Measurements from ENCODE around the gene DCDC1.

Gene DCDC1

DNA sequence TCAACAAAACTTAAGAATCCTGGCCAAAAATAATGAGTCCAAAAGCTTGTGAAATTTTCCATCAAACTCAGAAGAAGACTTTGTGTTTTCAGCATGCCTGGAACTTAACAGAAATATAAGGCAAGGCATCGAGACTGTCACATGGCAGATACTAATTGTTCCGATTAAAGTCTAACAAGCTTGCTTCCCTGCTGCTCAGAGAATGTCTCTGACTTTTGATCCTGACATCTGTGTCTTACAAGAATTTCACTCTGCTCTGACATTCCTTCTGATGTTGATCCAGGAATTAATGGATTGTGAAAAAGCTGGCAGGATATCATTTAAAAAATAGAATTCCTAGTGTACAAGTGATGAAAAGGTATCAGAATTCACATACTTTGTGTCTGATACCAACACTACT lies 170.2 kb downstream of the DCDC1 start:
- DNase-seq, result no peak

DNA sequence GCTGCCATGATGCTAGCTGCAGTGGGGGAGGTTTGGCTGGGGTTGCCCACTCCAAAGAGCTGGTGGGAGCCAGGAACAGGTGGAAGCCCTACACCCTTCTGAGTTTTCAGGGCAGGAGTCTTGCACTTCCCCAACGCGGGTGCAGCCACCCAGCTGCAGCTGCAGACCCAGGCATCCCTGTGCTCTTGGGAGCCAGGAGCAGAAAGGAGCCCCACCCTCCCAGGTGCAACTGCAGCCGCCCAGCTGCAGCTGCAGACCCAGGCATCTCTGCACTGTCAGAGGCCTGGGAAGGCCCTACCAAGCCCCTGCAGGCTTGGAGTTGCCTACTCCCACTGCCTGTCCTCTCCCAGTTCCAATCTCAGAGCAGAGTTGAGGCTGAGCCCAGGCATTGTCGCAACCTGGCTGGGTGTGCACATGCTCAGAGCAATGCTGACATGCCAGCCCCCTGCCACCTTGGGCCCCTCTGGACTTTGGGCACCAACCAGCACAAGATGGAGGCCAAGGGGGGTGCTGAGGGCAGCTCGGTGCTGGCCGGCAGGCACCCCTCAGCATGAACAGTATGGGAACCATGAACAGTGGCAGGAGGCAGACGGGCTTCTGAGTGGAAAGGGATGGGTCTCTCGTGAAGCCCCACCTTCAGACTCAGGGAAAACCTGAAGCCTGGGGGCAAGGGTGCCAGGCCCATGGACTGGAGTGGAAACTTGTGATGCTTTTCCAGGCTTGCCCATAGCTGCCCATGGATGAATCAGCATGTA lies 195.4 kb downstream of the DCDC1 start:
- DNase-seq, result no peak

DNA sequence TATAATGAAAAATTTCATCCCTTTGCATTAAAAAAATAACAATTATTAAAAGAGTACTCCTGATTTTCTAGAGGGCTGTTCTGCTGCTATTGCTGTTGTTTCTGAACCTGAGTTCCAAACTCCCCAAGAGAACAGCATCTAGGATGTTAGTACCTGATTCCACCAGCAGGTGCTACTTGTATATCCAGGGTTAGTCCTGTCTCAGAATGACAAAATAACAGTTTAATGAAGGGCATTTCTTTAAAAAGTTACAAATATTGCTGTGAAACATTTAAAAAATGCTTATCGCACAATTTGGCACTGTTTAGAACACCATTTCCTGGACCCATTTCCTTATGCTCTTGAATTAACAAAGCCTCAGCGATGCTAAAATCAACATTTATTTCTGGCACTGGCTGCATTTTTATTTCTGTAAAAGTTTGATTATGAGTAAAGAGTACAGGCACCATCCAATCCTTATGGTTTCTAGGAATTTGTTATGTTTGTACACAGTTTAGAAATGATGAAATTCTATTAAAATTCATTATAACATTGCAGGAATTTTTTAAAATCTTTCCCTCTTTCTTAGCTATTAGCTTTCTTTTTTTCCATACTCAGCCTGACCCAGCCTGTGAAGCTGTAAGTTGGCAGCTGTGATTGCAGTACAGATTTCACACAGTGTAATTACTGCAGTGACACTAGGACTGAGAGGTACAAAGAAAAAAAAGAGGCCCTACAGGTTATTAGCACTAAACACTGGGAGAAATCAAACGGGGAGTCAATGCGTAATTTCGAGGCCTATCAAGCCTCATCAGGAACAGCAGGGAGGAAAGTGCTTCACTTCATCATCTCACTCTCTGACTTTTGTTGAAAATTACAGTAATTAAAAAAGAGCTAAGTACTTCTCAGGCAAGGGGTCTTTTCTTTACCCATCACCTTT lies 208.8 kb downstream of the DCDC1 start:
- DNase-seq, result no peak

DNA sequence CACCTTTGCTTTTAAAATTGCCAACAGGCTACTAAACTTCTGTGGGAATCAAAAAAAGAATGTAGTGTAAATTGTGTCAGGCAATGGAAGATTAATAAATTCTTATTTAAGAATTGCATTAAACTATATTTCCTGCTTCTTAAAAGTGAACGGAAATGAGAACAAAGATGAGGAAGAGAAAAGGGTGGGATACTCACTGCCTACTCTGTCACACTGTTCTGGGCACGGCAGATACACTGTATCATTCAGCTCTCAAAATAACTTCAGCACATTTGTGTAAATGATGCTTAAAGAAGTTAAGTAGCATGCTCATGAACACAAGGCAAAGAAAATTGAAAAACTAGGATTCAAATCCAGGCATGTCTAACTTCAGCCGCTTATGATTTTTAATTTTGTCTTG lies 218.7 kb downstream of the DCDC1 start:
- no peak for DNase-seq

DNA sequence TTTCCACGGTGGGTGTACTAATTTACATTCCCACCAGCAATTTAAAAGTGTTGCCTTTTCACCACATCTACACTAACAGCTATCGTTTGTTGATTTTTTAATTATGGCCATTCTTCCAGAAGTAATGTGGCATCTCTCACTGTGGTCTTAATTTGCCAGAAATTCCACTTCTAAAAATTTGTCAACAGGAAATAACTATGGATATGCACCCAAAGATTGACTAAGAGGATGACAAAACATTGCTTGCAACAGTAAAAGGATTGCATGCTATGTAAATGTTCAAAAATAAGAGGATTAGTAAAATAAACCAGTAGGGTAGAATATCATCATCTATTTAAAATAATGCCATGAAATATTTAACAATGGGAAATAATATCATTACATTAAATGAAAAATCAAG lies 219.5 kb downstream of the DCDC1 start:
- DNase-seq, result no peak

DNA sequence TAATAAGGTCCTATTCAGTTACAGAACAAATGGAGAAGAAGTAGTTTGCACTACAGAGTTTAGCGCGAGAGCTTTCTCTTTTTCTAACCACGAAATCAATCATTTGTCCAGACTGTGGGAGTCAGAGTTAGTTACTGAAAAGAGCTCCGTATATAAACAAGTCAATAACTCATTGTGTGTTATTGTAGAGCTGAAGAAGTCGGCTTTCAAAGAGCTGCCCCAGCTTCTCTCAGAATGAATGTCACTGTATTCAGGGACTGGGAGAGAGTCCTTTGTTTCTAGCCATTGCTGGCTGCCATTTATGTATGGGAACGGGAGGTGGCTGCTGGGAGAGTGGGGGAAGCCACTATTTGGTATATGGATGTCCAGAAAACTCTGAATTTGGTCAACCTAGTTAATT lies 227.8 kb downstream of the DCDC1 start:
- DNase-seq, result no peak

DNA sequence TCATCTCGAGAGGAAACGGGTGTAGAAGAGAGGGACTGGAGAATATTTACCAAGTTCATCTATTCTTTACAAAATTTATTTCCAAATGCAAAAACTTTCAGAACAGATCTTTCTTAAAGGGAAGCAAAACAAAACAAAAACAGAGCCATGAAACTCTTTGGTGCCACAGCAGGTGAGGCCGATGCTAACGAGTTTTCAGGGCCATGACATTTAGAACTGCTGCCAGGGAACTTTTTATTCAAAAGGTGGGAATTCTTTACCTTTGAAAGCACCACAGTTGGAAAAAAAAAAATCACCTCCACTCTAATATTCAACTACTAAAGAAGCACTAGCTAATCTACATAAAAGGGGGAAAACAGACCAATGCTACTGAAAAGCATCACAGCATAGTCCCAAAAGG lies 230.1 kb downstream of the DCDC1 start:
- no peak for DNase-seq

DNA sequence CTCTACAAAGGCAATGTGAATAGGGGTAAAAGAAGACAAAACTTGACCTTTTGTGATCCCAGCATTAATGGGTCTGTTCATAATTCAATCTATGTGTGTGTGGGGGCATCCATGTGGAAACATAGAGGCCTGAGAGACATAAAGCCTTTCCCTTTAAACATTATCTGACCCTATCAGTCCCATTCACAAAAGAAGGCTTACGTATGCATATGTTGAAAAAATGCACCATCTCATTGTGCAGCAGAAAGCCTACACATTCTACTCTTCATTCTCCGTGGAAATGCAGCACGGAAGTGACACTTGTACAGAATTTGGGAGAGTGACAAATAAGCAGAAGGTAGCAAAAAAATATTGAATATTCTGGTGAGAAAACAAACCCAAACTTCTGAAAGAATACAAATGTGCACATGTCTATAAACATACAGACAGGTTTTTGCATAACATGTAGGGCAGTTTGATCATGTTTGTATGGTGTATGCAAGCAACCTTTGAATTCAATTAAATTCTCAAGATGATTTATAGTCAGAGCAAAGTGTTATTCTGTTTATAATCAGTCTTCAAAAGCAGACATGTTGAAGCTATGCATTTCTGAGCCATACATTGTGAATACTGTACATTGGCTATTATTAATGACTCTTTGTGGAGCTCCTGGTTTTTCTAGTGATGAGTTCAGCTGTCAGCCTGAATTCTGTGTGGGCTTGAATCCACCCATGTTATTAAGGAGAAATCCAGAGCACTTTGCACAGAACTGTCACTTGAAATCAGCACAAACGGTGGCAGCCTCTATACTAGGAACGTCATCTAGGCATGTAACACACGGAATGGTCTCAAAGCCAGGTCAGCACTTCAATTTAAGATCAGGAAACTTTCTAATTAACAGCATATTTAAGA lies 236.8 kb downstream of the DCDC1 start:
- DNase-seq, result no peak

DNA sequence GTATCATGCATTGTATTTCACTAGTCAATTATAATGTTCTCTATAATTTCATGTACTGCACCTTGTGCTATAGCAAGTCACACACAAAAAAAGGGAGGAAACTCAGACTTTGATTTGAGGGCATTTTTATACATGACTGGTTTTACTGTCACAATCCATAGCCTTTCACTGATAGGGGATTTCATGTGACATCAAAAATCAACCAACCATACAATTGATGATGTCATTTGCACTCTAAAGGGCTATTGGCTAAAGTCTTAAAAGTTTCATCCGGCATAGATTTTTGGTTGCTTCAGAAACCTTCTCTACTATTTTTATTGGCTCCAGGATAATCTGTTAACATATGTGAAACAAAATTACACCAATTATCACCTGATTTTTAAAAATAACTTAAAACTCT lies 237.8 kb downstream of the DCDC1 start:
- DNase-seq, result no peak

DNA sequence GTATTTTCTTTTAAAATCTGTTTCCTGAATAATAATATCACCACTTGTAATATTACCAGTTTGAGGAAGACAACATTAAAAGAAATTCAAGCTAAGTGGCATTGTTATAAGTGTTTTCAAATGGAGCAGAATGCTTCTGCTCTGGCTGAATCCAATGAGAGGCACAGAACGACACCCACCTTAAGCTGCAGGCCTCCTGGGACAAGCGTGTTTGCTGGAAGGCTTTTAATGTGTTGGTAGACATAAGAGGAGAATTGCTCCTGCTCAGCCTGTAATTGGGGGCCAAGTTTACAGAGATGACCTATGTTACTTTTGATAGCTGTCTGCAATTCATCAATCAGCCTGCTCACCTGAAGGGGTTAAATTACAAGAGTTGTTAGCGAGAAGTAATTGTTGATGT lies 242.2 kb downstream of the DCDC1 start:
- DNase-seq, result no peak

DNA sequence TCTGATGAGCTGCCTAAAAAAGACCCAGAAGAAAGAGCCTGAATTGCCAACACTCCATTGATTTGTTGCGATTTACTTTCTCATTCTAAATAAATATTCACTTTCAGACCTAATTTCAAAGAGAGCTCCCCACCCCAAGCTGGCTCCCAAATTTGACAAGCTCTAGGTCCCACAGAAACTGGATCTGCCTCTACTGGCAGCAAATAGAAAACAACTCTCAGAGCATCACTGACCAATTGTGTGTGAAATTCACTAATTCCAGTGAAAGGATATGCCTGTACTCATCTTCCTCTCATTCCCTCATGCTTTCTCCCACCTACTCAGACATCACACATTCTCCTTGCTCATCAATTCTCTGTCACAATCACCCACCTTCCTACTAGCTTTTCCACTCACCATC lies 249.1 kb downstream of the DCDC1 start:
- DNase-seq, result no peak

DNA sequence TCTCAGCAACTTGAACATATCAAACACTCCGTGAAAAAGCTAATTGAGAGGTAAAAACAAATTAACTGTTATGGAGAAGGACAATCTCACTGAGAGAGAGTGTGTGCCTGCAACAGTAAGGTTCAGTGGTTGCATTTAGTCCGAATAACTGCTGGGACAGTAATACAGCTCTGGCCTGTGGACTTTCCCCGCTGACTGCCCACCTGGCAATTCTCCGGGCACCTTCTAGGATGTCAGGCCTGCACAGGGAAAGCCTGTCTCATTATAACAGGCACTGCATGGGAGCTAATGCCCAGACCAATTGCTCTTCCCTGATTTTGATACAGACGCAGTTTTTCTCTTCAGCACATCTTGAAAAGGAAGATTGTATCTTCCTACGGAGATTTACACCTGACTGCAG lies 251.0 kb downstream of the DCDC1 start:
- DNase-seq, result no peak

DNA sequence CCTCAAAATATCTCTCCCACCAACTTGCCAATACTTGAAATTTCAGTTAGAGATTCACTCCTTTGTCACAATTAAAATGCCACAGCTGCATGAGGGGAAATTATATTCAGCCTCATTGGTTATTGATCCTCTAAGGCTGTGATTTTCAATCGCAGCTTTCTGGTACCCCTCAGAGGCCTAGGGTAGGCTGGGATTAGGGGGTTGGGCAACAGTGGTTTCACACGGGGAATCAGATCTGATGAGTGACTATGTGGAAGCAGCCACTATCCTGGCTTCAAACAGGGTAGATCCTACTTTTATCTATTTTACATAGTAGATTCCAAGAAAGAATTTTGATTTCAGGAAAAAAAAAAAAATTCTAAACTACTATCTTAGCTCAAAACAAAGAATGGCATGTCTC lies 252.5 kb downstream of the DCDC1 start:
- DNase-seq, result no peak

DNA sequence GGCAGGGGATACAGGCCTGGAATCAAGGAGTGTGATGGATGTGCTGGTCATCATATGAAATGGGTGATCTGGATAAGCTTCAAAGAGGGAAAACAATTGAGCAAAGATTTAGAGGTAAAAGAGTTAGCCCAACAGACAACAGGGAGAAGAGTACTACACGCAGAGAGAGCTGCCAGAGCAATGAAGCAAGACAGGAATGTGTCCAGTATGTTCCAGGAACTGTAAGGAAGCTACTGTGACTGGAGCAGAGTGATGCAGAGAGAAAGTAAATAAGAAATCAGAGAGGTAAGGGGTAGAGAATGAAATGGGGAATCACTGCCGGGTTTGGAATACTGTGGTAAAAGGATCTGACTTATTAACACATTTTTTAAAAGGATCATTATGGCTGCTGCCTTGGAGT lies 255.1 kb downstream of the DCDC1 start:
- no peak for DNase-seq

DNA sequence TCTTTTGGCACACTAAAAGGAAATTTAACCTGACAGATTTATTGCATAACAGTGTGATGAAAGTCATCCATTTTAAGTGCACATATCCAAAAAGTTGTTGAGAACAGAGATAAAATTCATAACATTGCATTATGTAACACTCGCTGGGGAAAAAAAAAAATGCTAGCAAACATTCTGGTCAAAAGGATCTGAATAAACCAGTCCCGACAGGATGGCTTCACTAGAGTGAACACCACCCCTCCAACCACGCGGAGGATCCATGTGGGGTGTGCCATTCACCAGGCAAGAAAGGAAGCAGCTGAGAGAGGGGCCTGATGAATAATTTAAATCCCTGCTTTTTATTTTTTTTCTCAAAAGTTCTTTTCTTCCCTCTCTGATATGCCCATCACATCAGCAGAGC lies 258.7 kb downstream of the DCDC1 start:
- DNase-seq, result no peak

DNA sequence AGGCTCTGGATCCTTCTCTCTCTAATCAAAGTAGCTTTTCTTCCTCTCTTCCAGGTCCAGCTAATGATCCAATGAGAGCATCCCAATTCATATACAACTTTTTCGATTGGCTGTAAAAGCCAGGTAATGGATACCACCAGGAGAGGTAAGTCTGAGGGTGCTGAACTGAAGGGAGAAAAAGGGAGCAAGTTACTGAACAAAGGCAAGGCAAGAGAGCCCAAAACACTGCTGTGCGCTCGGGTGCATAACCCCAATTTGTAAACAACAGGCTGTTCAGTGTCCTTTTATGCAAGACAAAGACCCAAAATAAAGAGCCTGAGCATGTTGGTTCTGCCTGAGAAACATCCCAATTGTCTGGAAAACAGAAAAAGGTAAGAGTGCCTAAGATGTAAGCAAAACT lies 260.1 kb downstream of the DCDC1 start:
- no peak for DNase-seq

DNA sequence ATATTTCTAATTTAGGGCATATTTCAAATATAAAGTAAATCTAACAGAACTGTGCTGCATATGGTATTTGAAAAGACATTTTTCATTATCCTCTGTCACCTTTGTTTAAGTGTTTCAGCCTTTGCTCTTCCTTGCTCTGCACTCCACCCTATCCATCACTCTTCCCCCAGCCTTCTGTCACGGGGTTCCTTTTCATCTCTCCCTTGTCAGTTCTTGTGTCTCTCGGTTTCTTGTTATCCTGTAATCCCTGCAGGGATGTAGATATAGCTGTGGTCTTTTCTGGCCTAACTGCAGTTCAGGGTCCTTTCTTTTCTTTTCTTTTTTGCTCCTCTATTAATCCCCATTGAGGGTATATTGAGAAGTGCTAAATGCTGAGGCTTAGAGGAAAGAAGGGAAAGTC lies 261.9 kb downstream of the DCDC1 start:
- no peak for DNase-seq

DNA sequence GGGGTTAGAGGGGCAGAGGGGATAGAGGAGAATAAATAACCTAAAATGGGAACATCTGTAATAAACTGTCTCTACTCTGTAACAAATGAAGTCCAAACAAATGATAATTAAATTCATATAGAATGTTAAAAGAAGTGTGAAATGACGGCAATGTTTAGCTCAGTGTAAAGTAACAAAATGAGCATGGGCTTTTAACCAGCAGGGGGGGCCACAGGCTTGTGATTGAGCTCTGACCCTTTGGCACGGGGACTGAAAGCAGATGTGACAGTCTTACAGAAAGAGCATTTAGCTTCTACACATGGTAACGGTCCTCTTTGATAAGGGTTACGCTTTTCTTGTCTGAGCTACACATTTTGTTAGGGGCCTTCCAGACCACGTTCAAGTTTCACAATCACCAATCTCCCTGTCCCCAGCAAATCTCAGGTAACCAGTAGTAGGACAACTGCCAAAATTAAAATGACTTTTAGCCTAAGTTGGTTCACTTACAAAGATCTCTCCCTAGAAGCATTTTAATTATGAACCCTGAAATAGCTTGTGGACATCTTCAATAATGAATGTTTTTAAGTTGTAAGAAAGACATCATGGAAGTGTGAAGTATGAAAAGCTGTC lies 262.5 kb downstream of the DCDC1 start:
- peak; percentile 74 for DNase-seq

DNA sequence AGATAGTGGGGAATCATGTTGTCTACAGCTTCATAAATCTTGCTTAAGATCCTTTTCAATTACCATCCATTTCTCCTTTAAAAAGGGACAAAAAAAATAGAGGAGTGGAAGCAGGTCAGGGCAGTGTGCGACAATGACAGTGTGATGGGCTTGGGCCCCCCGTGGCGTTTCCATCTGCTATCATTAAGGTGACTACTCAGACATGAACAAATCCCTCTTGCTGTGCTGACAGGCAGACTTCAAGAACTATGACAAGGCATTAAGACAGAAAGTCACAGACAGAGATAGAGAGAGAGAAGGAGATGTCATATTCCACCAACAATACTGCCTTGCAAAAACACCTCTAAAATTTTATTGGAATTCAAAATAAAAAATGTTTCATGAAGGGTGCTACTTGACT lies 263.2 kb downstream of the DCDC1 start:
- no peak for DNase-seq

DNA sequence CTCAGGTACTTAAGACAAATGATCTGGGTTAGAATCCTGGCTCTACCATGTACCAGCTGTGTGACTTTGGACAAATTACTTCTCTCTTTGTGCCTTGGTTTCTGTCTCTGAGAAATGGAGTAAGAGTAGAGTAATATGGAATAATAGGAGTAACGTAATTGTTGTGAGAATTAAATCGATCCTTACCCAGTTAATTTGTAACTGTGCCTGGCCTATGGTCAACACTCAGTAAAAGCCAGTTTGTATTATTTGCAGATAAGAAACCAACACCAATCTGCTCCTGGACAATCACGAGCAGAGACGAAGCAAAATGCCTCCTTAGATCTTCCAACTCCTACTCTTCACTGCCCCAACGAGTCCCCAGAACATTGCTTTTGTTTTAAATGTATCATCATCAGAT lies 266.7 kb downstream of the DCDC1 start:
- no peak for DNase-seq

DNA sequence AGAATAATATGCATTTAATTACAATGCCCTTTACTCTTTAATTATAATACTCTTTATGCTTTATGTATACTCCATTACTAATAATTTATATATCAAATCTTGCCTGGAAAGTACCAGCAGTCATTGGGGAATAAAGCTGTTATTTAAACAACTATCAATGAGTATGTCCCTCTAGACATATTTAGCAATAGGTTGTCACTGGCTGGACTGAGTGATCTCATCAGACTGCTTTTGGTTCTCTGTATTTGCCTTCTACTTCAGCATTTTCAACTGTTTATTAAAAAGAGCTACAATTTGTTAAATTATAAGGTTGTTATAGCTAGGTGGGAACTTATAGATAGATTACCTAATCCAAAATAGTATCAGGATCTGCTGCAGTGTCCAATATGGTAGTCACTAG lies 267.2 kb downstream of the DCDC1 start:
- no peak for DNase-seq

DNA sequence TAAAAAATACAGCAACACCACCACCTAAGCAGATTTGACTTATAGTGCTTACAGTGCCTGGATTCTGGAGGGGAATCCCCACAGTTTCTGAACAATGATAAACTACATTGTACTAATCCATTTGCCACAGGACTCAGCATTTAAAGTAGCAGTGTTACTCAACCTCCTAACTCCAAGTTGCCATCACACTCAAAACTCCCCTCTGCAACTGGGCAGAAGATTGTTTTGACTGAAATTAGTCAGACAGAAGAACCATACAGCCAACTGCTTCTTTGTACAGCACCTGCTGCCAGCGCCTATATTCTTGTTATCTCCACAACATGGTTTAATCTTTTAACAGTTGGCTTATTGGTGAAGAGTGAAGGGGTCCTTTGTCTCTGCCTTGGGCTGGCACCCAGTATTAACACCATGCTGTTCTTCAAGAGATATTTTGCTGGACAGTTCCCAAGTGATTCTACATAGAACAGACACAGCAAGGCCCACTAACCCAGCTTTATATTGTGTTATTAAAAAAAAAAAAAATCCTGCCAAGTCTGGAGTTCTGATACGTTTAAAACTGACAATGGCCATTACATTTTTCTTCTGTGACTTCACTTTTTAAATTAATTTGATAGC lies 273.2 kb downstream of the DCDC1 start:
- DNase-seq, result no peak

DNA sequence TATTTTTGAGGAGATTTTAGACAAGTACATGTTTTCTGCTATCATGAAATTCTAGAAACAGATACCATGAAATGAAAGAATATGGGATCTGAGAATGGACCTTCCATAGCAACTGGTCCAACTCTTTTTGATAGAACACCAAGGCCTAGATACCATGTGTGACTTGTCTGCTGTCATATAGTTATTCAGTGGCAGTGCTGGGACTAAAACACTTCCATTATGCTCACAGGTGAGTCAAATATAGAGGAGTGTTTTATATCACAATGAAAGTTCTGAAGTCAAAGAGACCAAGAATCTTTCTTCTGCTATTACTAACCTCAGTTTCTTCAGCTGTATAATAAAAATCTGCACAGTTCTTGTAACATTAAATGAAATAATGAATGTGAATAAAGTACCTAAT lies 276.9 kb downstream of the DCDC1 start:
- DNase-seq, result no peak
